Activated naive CD4-positive, alpha-beta T cell treated with Interleukin-2 at 50 U/mL for 16 hours (primary cell): ENCODE measurements around the gene CNTD1.
"Not testable (repeated sequence)": the region's sequence is repeated elsewhere in the genome, so short reads cannot be mapped to it uniquely, and the experiment has no call there.

ENCODE experiments used
- DNase-seq: peaks from one replicate; pipeline ENCODE4 v3.0.0-alpha.2; 2020

CNTD1 gene, protein sequence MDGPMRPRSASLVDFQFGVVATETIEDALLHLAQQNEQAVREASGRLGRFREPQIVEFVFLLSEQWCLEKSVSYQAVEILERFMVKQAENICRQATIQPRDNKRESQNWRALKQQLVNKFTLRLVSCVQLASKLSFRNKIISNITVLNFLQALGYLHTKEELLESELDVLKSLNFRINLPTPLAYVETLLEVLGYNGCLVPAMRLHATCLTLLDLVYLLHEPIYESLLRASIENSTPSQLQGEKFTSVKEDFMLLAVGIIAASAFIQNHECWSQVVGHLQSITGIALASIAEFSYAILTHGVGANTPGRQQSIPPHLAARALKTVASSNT

DNA sequence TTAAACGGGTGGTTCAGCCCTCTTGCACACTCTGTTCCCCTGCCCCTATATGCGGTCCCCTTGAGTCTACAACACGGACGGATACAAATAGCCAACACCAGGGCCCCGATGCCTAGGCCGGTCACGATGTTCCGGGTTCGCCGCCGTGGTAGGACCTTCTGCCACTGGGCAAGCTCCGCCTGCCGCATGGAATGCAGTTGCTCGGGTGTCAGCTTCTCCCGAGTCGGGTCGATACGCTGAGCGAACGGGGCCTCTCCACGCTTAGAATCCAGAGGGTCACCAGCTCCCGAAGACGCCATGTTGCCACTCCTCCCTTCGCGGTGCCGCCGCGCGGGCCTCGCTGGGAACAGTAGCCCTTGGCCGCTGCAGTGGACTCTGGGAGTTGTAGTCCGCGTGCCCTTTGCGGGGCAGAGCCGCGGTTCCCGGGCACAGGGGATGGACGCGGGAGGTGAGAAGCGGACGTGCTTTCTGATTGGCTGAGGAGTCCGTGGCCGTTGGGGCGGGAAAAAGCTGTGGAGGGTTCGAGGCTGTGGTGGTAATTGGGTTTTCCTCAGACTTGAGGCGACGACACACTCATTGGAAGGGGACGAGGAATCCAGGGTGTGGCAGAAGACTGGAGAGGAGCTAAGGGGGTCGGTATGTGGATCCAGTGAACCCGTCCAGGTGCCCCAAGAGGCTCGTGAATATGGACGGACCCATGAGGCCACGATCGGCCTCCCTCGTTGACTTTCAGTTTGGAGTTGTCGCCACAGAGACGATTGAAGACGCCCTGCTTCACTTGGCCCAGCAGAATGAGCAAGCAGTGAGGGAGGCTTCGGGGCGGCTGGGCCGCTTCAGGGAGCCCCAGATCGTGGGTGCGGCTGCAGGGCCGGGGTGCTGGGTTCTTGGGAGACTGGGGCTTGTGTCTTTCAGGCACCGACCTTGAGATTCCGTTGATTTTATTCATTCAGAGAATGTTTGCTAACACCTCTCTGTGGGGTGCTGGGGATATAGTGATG, at the start of gene CNTD1, which contains the start of gene COA3:
TSS of gene CNTD1 (plus strand) at position 479 of the 998 bp plus-strand sequence. CDS start at position 686, 207 bp downstream.
TSS of gene COA3 (minus strand) at position 322 of the 998 bp plus-strand sequence. CDS start at position 299, 23 bp downstream.
- peak; percentile 79 for DNase-seq

DNA sequence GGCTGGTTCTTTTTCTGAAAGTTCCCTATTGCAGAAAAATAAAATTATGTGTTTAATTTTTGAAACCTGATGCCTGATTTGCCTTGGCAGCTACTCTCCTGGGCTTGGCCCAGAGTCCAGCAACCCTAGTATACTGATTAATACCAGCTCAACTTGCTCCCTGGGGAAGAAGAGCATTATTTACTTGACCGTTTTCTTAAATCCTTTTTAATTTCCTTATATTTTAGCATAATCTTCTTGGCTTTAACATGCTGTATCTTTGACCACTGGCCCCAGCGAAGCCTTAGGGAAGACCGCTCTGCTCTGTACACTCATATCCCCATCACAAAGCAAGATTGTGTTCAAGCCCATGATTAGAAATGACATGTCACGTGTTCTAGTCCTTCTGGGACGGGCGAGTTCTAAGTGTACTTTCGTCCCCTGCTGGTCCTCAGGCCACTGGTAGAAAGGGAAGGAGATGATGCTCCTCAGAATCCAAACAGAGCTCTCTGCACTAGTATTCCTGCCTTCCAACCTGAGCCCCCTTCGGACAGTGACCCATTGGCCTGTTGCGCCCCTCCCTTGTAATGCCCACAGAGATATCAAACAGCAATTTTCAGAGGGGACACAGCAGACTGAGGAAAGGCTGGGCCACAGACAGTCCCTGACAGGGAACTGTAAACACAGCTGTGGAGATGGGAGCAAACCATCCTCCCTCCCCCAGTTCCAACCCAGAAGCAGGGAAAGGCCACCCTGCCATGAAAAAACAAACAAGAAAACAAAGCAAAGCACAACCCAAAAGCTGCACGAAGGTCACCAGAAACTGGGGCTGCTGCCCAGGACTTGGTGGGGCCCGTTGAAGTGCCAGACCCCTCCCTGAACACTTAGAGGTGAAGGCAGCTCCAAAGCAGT, 49.5 kb upstream of the CNTD1 start:
- DNase-seq: no peak

DNA sequence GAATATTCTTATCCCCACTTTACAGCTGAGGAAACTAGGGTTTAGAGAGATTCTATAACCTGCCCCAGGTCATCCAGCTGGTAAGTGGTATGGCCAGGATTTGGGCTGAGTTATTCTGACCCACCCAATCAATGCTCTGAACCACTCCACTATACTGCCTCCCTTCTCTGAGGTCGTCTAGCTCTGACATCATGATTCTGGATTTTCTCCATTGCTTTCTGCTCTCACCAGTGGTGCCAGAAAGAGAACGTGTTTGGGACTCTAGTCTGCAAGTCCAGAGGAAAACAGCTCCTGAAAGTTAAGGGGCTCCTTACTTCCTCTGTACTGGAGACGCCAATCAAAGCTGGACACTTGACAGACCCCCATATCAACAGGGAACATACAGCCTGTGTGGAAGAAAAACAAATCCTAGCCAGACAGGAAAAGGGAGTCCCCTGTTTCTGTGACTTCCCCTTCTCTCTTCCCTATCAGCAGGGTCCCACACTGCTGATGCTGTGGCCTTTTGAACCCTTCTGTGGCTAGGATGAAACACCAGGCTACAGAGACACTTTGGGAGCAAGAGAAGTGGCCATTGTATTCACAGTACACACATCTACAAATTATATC, 47.8 kb upstream of the CNTD1 start:
- no peak for DNase-seq

DNA sequence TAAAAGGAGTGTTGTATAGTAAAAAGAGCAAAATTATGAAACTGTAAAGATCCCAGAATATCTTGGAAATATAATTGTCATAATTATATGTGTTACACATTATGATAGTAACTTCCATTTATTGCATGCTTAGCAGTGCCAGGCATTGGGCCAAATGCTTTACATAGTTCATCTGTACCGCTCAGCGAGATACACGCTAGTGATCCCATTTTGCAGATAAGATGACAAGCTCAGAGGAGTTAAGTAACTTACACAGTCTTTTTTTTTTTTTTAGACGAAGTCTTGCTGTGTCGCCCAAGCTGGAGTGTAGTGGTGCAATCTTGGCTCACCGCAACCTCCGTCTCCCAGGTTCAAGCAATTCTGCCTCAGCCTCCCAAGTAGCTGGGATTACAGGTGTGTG, 47.0 kb upstream of the CNTD1 start:
- DNase-seq: no peak

DNA sequence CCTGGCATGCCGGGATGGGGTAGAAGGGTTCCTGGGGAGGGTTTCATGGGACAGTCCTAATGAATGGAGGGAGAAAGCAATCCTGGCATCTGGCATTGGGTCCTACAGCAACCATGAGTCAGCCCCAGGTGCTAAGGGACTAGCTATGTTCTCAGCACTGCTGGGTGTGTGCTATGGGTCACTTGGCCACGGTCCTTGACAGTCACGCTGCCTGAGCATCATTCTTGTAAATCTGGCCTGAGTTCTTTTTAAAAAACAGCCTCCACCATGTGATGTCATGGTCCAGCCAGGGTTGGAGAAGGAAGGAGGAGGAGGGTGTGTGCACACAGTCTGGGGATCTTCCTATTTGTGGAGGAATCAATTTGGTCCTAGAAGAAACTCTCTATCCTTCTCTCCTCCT, 43.9 kb upstream of the CNTD1 start:
- DNase-seq: no peak

DNA sequence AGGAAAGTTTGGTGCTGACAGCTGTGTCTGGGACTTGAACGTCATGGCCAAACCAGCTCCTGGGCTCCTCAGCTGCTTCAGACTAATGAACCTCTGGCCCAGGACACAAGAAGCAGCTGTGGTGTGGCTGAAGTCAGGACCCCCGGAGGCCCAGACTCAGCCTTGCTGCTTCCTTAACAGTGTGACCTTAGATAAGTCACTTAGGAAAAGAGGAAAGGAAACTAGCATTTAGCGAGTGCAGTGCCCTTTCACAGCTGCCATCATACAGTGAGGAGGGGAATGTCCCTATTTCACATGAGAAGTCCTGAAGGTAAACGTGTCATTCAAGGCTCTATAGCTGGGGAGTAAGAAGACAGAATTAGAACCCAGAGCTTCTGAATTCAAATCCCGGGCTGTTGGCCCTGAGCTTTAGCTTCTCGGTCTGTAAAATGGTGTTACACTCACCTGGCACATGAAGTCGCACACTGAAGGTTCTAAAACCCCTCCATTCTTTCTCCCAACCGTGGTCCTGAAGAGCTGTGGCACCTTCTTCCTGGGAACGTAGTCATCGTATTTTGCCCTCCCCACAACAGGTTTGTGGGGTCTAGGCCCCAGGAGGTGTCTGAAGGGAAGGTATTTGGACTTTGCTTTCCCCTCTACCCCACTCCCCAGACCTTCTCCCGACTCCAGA, 38.5 kb upstream of the CNTD1 start:
- DNase-seq: no peak

DNA sequence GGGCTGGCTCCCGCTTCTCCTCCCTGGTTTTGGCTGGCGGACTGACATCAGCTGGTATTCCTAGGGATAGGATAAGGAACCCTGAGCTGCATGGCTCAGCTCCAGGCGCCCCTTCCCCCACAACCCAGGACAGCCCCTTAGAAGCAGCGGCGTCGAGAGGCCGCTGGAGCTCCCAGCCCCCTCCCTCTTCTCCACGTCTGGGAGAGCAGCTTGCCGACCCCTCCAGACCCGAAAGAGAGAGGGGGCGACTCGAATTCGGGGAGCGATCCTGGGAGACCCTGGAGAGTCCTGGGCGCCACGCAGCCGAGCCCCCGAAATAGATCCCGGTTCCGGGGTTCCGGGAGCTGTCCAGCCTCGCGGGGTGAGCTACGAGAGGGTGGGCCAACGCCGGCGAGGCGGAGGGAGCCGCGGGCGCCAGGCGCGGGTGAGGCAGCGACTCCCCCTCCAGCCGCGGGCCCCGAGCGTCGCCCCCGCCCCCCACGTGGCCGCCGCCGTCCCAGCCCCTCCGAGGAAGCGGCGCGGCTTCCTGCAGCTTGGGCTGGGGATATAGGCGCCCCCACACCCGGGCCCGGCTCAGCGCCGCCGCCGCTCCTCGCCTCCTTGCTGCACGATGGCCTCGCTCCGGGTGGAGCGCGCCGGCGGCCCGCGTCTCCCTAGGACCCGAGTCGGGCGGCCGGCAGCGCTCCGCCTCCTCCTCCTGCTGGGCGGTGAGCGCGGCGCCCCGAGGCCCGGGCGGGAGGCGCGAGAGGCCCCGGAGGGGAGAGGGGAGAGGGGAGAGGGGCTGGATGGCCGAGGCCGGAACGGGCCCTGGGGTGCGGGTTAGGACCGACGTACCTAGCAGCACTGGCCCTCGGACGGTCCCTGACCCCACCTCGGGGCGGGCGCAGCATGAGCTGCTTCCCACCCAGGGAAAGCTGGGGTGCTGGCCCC, 37.7 kb upstream of the CNTD1 start, which contains the start of gene RAMP2:
TSS of gene RAMP2 (plus strand) at position 576 of the 930 bp plus-strand sequence. CDS start at position 611, 35 bp downstream.
- DNase-seq: peak; percentile 13

DNA sequence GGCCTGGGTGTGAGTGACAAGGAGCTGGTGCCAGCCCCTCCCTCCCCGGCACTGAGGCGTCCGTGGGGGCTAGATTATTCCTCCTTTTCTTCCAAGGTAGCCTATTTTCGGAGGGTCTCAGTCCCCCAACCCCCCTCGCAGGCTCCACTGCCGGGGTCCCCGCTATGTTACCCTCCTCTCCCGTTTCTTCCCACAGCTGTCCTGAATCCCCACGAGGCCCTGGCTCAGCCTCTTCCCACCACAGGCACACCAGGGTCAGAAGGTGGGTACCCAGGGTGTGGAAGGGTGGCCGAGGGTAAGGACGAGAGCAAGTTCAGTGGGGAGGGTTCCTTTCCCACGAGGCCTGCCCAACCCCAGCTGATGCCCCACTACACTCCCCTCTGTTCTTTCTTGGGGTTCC, 37.0 kb upstream of the CNTD1 start:
- DNase-seq: no peak

DNA sequence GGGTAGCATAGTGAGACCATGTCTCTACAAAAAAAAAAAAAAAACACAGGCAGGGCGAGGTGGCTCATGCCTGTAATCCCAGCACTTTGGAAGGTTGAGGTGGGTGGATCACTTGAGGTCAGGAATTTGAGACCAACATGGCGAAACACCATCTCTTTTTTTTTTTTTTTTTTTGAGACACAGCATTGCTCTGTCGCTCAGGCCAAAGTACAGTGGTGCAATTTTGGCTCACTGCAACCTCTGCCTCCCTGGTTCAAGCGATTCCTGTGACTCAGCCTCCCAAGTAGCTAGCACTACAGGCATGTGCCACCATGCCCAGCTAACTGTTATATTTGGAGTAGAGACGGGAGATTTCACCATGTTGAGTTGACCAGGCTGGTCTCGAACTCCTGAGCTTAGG, 32.5 kb upstream of the CNTD1 start:
- no peak for DNase-seq

DNA sequence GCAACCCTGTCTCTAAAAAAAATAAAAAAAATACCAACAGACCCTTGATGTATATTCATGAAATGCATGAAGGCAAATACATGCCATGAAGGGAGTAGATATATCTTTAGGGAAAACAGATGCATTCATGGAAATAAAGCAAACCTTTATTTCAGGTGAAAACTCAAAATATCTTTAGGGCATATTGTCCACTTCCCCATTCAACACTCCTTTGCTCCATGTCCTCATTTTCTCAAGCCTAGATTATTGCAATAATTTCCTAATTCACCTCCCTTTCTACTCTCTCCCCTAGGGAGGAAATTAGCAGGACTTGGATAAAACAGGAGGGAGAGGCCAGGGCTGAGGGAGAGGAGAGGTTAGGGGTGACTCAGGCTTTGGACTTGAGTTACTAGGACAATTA, 31.1 kb upstream of the CNTD1 start:
- DNase-seq: no peak

DNA sequence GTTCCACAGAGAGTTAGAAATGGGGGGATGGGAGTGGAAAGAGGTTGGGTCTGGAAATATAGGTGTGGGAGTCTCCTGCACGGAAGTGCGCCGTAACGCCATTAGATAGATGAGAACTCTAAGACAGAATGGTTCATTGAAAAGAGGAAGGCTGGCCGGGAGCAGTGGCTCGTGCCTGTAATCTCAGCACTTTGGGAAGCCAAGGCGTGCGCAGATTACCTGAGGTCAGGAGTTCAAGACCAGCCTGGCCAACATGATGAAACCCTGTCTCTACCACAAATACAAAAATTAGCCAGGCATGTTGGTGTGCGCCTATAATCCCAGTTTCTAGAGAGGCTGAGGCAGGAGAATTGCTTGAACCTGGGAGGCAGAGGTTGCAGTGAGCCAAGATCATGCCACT, 30.7 kb upstream of the CNTD1 start:
- not testable (repeated sequence) for DNase-seq

DNA sequence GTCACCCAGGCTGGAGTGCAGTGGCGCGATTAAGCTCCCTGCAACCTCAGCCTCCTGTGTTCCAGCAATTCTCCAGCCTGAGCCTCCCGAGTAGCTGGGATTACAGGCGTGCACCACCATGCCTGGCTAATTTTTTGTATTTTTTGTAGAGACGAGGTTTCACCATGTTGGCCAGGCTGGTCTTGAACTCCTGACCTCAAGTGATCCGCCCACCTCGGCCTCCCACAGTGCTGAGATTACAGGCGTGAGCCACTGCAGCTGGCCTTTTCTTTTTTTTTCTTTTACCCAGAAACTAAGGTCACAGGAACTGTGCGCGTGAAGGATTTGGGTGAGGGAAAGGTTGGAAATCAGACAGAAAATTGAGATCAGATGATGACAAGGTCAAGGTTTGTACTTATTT, 28.7 kb upstream of the CNTD1 start:
- not testable (repeated sequence) for DNase-seq

DNA sequence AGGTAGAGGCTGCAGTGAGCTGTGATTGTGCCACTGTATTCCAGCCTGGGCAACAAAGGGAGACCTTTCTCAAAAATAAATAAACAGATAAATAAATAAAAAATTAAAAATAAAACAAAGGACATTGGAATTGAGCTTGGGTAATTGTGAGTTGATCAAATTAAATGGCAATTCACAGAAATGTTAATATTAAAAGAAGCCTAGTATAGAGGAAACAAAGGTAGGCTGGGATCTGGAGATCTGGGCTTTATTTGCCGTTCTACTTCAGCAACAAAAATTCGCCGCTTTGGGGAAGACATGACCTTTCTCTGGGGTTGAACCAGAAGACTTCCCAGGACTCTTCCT, 25.7 kb upstream of the CNTD1 start:
- DNase-seq: no peak

DNA sequence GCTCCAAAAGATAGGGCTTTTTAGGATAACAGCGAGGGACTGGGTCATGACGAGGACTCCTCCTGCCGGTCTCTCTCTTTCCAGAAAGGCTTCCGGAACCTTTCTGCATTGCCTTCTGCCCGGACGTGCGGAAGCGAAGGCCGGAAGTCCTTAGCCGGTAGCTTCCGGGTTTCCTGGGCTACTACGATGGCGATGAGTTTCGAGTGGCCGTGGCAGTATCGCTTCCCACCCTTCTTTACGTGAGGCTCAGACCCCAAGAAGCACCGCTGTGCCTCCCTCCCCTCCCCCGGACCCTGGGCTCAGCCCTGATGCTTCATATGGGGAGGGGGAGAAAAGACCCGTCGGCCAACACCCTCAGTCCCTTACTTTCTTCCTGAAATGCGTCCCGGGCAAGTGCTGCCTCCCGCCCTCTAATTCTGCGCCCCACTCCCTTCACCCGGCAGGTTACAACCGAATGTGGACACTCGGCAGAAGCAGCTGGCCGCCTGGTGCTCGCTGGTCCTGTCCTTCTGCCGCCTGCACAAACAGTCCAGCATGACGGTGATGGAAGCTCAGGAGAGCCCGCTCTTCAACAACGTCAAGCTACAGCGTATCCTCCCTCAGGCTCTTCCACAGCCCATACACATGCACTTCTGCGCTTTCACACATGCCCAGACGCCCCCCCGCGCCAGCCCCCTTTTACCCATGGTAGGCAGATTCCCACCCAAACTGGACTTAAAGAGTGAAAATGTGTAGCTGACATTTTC, 25.2 kb upstream of the CNTD1 start, which contains the start of gene VPS25:
TSS of gene VPS25 (plus strand) at position 160 of the 746 bp plus-strand sequence. CDS start at position 187, 27 bp downstream.
- DNase-seq: peak; percentile 82

DNA sequence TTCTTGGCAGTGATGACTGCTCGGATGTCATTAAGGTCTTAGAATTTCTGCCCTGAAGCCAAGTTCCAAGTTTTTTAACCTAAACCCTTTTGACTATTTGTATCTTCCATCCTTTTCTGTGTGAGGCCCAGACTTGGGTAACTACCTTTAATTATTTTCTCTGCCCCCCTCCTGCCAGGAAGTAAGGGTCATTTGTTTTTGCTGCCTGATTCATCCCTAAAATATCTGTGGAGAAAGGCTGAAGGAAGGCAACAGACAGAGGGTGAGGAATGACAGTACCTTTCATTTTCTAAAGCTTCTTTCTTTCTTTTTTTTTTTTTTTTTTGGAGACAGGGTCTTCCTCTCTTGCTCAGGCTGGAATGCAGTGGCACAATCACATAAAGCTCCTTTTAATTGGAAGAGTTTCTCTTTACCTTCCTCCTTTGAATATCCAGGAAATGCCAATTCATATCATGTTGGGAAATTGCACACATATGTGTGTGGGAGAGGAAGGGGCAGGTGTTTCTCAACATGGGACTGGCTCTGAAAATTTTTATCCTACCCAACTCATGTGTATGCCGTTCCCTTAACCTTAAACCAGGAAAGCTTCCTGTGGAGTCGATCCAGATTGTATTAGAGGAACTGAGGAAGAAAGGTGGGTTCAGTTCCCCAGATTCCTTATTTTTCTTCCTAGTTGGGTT, 24.5 kb upstream of the CNTD1 start:
- DNase-seq: no peak

DNA sequence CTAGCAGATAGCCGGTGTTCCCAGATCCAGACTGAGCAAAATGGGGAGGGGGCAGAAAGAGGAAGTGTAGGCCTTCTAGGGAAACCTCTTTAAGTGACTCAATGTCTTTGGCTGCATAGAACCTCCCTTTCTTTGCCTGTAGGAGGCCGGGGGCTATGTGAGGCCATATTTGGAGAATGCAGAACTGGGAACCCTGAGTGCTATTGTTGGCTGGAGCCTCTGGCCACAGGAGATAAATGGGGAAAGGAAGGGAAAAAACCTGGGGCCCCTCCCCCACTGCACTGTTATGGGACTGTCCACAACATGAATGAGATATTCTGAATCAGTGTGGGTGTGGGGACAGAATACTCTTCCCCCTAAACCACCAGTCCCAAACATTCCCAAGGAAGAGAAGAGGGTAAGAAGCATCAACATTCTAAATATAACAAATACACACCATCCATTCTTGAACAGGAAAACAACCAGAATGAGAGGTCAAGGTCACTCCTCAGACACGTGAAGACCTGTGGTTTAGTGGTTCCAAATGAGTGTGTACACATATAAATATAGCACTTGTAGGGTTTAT, 23.0 kb upstream of the CNTD1 start:
- DNase-seq: no peak

DNA sequence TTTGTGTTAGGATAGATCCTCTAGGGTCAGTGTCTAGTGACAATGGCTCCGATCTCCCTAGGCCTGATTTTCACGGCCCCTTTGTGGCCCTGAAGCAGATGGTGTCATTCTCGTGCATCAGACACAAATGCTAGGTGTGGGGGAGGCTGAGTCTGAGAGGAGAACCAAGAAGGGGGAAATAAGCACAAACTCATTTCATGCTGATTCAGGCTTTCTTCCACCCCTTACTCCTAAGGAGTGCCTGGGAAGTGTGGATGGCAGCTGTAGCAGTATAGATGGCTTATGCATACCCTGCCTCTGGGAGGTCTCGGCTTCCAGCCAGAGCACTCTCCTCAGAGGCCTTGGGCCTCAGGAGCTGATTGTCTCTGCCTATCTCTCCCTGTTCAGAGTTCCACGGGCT, 20.1 kb upstream of the CNTD1 start:
- no peak for DNase-seq

DNA sequence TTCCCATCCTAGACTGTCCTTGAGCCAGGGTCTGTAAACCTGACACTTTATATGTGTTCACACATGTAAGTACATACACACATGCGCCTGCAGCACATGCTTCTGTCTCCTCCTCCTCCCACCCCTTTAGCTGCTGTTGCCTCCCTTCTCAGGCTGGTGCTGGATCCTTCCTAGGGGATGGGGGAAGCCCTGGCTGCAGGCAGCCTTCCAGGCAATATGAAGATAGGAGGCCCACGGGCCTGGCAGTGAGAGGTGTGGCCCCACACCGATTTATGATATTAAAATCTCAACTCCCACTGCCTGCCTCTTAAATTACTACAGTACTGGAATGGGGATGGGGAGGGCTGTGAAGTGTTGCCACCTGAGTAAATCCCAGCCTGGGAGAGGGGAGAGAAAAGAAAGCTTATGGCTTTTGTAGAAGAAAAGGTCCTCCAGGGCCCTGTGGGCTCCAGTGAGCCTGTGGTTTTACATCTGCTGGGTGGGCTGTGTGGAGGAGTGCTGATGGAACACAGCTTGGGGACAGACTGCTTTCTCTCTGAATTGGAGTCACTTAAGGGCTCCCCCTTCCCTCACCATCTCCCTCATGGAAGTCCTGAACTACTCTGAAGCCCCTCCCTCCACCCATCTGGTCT, 19.2 kb upstream of the CNTD1 start:
- no peak for DNase-seq
